Psoas muscle (tissue), 8 donors: ENCODE measurements around the gene STMN1. TPM values are rescaled to one million over a fixed set of nuclear protein-coding genes. Genes with fewer than 3 reads are reported as not detected.

Source experiments
- ATAC-seq, 4 donors: fragments of 200-7000 bp; cut with Tn5 transposase; one replicate each; pipeline ENCODE4 v1.9.1; 2020; ENCODE audit warnings: moderate library complexity in 3 of 4, mild to moderate bottlenecking in 2 of 4
- DNase-seq, 2 donors: peaks; one replicate each; pipeline ENCODE4 v3.0.0-alpha.2; 2020
- H3K27ac ChIP-seq: fragments of 200-600 bp; one replicate; pipeline ENCODE4 v1.8.0; 2022
- H3K27me3 ChIP-seq, 3 donors: fragments of 200-600 bp in 1 of 3; one replicate each; pipeline versions ENCODE4 v1.6.1 to v1.8.0; 2013 to 2022; ENCODE audit warnings: low read length in 2 of 3, mild to moderate bottlenecking in 2 of 3, moderate library complexity in 1 of 3; ENCODE audit not compliant: insufficient read depth in 3 of 3
- H3K36me3 ChIP-seq, 2 donors: fragments of 200-600 bp in 1 of 2; one replicate each; pipeline versions ENCODE4 v1.6.1 to v1.8.0; 2013 to 2022; ENCODE audit warnings: low read depth in 1 of 2, mild to moderate bottlenecking in 1 of 2, moderate library complexity in 1 of 2; ENCODE audit not compliant: insufficient read depth in 1 of 2
- H3K4me1 ChIP-seq: fragments of 200-600 bp; one replicate; pipeline ENCODE4 v1.8.0; 2022
- H3K4me3 ChIP-seq: fragments of 200-600 bp; one replicate; pipeline ENCODE4 v1.8.0; 2022; ENCODE audit warnings: mild to moderate bottlenecking
- H3K9me3 ChIP-seq: fragments of 200-600 bp; one replicate; pipeline ENCODE4 v1.8.0; 2022
- CTCF ChIP-seq: fragments of 200-600 bp; IDR thresholded peaks from one replicate; pipeline ENCODE4 v1.8.0; 2022; ENCODE audit warnings: antibody characterized with exemption
- WGBS, 3 donors: extraction: QIAGEN DNeasy Blood & Tissue Kit; methylation state at CpG; one replicate each; pipeline versions ENCODE4 v1.1.6 to v1.1.7; 2013; 5-methylcytosine and 5-hydroxymethylcytosine counted together
- intact Hi-C, 2 donors: fragments of 100-400 bp; cut with DNase I; formaldehyde crosslinking; loops; one replicate each; pipeline versions ENCODE4 v1.11.0 to v1.14.2; 2022
- polyA plus RNA-seq, 3 donors: library from polyadenylated mRNA; stranded (reverse); fragments of 200-250 nt; gene quantifications; one replicate each; pipeline ENCODE4 v1.2.3, GENCODE V29; 2013
- total RNA-seq, 4 donors: library from RNA; stranded (reverse); fragmentation: NEBNext Ultra II Directional in 2 of 4; extraction: Animal tissue kit (Norgen Biotek cat#: 25700) in 2 of 4; gene quantifications; one replicate each; pipeline versions ENCODE4 v1.2.1 to v1.2.4, GENCODE V29; 2021 to 2023
- donor health status: healthy with polysubstance abuse.
- donor health status: DM: no; HTN: no; CAD: no; lungs with moderate emphysema.
- donor health status: Bipolar disorder and iron deficiency.
- donor health status: healthy.
- donor health status: DM: yes; HTN: yes; CAD: no.
- donor health status: DM: no; HTN: no; CAD: no.
- donor health status: DM: no; HTN: no; CAD: no.
- donor health status: DM: yes; HTN: yes; CAD: no.

Gene STMN1
- total and polyA plus RNA-seq, 7 donors, result 7.6 to 29.2 (median 14.3) TPM

GRCh38 chr1:25873120-25873519 lies 33.1 kb downstream of the STMN1 start:
- WGBS, 3 donors, result 70 to 79% (median 74%) methylated on average over 3 of the region's 3 CpGs
- intact Hi-C loops, result no loop called here
- H3K4me1 ChIP-seq, result peaks cover 17% of the 10 kb centered on the region
- H3K27ac ChIP-seq, result no peak overlapping the region
- peak in 1 of 2 donors; percentile 36 for DNase-seq
- no peak overlapping the region for H3K4me3 ChIP-seq
- ATAC-seq, result no peak
- H3K27me3 ChIP-seq, result no peaks in the 10 kb centered on the region
- no peaks in the 10 kb centered on the region for H3K36me3 ChIP-seq
- H3K9me3 ChIP-seq, result no peaks in the 10 kb centered on the region
- TF ChIP-seq CTCF, result no peak

GRCh38 chr1:25872713-25873112 lies 33.5 kb downstream of the STMN1 start:
- Histone ChIP-seq H3K36me3 (no peaks in the 10 kb centered on the region), H3K4me1 (peaks cover 17% of the 10 kb centered on the region), H3K27me3 (no peaks in the 10 kb centered on the region), H3K4me3 (no peak overlapping the region), H3K27ac (no peak overlapping the region), H3K9me3 (no peaks in the 10 kb centered on the region)
- no peak for ATAC-seq
- intact Hi-C loops, result no loop called here
- DNase-seq, result no peak
- TF ChIP-seq CTCF, result no peak
- 70 to 83% (median 78%) methylated on average over 2 of the region's 2 CpGs for WGBS, 3 donors

- Histone ChIP-seq H3K36me3 (no peaks in the 10 kb centered on the region), H3K27me3 (no peaks in the 10 kb centered on the region), H3K4me3 (no peak overlapping the region), H3K4me1 (peaks cover 17% of the 10 kb centered on the region), H3K9me3 (no peaks in the 10 kb centered on the region), H3K27ac (no peak overlapping the region)
- DNase-seq, result peak in 1 of 2 donors; percentile 19
- no peak for TF ChIP-seq CTCF
- 66 to 75% (median 68%) methylated on average over 9 of the region's 9 CpGs for WGBS, 3 donors
- no peak for ATAC-seq
- intact Hi-C loops, result no loop called here
Observed at GRCh38 chr1:25871704-25872494, 34.3 kb downstream of the STMN1 start.

GRCh38 chr1:25871086-25871703 lies 35.0 kb downstream of the STMN1 start:
- H3K36me3 ChIP-seq, result no peaks in the 10 kb centered on the region
- no peaks in the 10 kb centered on the region for H3K9me3 ChIP-seq
- no peak for ATAC-seq
- intact Hi-C loops, result no loop called here
- no peaks in the 10 kb centered on the region for H3K27me3 ChIP-seq
- H3K27ac ChIP-seq, result no peak overlapping the region
- no peak for TF ChIP-seq CTCF
- H3K4me3 ChIP-seq, result no peak overlapping the region
- DNase-seq, result peak in 1 of 2 donors; percentile 19
- WGBS, 3 donors, result 33 to 47% (median 34%) methylated on average over 5 of the region's 5 CpGs
- H3K4me1 ChIP-seq, result peaks cover 17% of the 10 kb centered on the region
